SKM-1 (cell line): ENCODE measurements around the gene ARHGEF38.
A peak's percentile ranks its signal among the peaks of the same experiment; 100 is the strongest.

Source experiments
- DNase-seq: peaks from one replicate; lab custom pipeline; 2025; ENCODE audit not compliant: unreplicated experiment; lab: John Stamatoyannopoulos, UW

ARHGEF38 gene, protein sequence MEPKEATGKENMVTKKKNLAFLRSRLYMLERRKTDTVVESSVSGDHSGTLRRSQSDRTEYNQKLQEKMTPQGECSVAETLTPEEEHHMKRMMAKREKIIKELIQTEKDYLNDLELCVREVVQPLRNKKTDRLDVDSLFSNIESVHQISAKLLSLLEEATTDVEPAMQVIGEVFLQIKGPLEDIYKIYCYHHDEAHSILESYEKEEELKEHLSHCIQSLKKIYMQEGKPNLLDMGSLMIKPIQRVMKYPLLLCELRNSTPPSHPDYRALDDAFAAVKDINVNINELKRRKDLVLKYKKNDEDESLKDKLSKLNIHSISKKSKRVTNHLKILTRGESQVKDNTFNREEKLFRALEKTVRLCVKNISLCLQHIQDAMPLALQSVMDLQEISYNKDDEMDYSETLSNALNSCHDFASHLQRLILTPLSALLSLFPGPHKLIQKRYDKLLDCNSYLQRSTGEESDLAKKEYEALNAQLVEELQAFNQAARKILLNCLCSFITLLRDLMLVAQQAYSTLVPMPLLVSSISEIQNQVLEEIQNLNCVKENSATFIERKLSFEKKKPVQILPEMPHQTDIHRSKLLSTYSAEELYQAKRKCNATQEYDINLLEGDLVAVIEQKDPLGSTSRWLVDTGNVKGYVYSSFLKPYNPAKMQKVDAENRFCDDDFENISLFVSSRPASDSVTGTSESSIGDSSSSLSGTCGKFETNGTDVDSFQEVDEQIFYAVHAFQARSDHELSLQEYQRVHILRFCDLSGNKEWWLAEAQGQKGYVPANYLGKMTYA

DNA sequence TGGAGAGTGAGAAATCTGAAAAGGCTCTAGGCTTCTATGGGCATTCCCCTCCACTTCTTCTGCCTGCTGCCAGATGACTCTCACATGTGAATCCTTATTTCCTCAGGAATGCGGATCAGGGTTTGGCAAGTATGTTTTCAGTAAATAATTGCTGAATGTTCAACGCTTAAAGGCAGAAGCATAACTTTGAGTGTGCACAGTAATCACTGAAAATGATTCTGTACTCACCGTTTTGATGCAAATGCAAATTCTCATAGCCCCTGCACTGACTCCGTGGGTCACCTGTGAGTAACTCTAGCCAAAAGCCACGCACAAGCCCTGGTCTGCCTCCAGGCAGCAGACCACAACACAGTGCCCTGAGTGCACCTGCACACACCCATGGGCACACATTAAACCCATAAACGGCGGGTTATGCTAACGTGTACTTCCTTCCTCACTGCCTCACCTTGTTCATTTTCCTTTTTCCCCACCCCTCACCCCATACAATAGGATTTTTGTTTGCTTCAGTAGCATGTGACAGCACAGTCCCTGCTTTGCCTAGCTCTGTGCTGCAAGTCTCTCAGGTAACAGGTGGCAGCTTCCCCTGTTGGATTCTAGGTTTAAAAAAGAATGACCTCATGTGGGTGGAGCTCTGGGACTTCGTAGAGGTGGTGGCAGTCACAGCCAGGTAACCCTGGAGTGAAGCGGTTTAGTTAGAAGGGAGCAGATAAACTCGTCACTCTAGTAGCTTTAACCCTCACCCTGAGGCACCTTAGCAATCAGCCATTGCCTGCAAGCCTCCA is at the start of gene ARHGEF38:
Gene ARHGEF38, plus strand, starts transcription at position 656 of the 782 bp plus-strand sequence. CDS start 146 bp downstream, outside the sequence.
- DNase-seq = no peak

DNA sequence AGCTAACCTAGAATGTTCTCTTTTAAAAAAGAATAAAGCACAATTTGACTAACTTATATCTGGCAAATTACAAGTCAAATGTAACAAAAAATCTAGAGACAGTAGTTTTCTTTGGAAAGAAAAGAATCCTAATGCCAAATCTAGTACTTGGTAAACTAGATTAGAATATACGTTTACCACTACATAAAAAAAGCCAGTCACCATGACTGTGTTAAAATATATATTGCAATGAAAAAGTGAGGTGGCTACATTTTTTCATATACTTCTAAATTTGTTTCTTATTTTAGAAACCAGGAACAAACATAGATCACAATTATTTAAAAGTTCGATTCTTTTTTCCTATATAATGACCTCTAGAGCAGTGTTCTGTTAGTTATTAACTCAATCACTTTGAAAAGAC is 48.9 kb upstream of the ARHGEF38 start:
- no peak for DNase-seq

DNA sequence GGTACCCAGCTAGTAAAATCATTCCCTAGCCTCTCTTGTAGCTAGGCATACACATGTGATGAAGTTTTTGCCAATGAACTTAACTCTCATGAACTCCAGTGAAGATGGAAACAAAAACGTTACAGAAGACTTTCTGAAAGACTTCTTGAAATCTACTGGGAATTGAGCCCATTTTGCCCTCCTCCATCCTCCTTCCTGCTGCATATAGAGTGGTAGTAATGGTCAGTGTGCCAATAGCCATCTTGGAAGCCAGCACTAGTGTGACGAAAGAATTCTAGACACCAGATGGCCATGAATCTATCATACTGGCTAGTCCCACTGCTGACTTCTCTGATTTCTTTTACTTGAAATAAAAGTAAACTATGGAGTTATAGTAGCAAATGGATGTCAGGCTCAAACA is 47.7 kb upstream of the ARHGEF38 start:
- DNase-seq = no peak

DNA sequence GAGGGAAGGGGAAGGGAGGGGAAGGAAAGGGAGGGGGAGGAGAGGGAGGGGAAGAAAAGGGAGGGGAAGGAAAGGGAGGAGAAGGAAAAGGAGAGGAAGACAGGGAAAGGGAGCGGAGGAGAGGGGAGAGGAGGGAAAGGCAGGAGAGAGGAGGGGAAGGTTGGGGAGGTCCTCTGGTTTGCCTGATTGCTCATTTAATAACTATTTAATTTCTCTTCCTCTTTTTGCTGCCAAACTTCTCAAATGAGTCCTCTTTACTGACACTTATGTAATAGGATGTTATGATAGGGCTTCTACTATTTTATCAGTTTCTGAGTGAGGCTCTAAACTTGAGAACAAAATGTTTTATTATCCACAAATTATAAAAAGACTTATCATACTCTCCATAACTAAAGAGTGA is 43.1 kb upstream of the ARHGEF38 start:
- DNase-seq = no peak

DNA sequence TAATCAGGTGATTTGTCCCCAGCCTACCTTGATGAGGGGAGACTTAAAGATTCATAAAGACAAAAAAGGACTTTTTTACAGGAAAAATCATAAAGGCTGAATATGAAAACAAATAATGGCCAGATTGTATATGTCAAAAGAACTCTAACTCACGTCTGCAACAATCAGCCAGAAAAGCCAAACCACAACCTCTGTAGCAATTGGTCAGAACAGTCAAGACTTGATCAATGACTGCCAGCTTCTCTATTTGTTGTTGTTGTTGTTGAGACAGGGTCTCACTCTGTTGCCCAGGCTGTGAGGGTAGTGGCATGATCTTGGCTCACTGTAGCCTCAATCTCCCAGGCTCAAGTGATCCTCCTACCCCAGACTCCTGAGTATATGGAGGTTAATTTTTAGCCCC is 42.7 kb upstream of the ARHGEF38 start:
- DNase-seq = no peak

DNA sequence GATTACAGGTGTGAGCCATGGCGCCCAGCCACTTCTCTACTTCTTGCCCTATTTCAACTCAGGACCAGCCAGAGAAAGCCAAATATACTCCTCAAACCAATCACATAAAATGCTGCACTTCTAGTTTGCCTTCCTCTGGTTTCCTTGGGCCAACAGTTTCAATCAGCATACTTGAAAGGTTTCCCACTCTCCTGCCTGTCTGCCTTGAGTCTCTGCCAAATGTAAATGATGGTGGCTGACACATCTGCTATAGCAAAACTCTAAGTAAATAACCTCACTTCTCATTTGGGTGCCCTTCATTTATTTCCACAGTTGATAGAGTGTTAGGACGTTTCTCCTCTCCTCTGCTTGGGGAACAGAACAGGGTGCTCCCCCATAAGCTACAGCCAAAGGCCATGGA is 42.2 kb upstream of the ARHGEF38 start:
- no peak for DNase-seq

DNA sequence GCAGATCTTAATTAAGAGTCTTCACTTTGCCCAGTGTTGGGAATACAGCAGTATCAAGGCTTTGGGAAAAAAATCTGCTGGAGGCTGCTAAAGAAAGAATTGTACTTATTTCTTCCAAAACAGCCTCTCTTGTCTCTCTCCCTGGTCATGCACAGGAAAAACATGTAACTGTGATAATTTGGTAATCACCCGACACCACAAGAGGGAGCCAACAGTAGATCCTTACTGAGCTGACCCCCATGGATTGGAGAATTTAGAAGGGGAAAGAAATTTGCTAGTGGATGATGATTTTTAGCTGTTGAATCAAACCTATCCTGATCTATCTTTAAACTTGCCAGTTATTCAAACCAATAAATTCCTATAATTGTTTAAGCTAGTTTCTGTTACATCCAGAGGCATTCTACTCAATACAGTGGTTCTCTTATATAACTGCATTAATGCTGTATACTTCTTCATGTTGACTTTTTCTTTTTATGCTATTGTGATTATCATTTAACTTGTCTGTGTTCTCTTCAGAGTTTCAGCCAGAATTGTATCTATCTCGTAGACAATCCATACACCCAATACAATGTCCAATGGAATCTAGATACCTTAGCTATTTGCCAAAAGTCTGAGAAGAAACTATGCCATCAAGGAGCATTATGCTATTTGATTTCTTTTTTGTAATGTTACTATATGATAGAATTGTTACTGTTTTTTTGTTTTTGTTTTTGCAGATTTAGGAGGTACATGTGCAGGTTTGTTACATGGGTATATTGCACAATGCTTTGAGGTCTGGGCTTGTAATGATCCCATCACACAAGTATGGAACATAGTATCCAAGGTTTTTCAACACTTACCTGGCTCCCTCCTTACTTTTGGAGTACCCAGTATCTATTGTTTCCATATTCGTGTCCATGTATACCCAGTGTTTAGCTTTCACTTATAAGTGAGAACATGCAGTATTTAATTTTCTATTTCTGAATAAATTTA is 31.3 kb upstream of the ARHGEF38 start:
- DNase-seq = peak; percentile 50

DNA sequence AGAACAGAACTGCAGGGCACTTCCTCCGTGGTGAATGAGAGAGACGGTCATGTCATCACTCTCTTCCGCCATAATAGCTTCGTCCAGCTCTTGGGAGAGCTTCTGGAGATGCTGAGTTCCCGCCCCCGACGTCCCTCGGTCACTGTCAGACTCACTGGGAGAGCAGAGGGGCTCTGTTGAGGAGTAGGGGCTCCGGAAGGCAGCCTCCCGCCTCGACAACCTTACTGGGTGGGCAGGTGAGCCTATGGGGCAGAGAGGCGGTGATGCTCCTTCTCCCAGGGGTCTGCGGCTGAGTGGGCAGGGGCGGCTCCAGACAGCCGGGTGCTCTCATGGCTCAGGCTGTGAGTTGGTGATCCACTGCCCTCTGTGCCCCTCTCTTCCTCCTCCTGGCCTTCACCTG is 25.8 kb upstream of the ARHGEF38 start:
- no peak for DNase-seq

DNA sequence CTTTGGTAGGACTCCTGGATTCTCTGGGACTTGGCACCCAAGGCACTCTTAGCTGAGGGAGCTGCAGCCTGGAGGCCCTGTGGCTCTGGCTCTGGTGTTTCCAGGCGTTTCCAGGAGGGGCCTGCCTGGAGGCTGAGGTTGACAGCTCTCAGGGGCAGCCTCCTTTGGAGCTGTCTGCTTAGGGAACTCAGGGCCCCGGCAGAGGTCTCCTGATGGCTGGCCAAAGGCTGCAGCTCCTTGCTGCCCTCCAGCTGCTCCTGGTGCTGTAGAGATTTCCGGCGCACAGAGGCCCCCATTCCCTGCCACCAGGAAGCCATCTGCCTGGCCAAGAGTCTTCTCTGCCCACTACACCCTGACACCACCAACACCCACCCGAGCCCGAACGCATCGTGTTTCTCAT is 25.3 kb upstream of the ARHGEF38 start:
- DNase-seq = no peak

DNA sequence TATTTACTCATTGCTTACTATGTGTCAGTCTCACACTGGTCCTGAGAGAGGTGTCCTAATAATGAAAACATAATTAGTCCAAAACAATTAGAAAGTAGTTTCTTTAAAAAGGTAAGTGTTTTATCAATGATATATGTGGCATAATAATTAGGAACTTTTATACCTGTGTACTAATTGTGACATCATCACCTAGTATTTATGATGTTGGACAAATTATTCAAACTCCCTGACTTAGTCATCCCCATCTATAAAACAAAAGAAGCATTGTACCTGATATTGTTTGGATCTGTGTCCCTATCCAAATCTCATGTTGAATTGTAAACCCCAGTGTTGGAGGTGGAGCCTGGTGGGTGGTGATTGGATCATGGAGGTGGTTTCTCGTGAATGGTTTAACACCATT is 15.8 kb upstream of the ARHGEF38 start:
- DNase-seq = no peak

DNA sequence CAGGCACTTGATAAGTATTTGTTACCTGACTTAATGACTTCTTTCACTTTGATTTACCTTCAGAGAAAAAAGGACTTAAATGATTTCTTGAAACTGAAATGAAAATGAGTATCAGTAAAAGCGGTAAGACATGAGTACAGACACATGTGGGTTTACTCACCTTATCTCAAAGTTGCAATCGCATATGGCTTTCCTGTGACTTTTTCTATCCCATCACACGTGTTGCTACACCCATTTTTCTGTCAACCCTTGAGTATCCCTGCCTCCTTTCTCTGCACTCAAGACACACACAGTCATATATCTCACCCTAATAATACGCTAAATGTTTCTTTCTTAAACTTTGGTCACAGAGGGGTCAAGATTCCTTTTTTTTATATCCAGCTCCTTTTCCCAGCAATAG is 11.0 kb upstream of the ARHGEF38 start:
- no peak for DNase-seq

DNA sequence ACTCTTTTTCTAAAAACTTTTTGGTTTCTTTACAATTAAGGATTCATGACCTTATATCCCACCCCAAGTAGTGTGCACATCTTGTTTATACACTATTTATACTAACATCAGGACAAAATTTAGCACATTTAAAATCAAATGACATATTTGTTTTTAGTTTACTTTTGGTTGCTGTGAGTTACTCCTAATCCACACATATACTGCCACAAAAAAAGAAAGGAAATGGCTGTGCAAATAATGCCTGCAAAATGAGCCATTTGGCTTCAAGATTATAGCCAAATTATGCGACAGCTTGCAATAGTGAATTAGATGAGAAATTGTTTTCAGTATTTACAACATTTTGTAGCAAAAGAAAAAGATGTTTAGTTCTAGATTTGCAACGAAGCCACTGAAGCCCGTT is 10.4 kb upstream of the ARHGEF38 start:
- no peak for DNase-seq

DNA sequence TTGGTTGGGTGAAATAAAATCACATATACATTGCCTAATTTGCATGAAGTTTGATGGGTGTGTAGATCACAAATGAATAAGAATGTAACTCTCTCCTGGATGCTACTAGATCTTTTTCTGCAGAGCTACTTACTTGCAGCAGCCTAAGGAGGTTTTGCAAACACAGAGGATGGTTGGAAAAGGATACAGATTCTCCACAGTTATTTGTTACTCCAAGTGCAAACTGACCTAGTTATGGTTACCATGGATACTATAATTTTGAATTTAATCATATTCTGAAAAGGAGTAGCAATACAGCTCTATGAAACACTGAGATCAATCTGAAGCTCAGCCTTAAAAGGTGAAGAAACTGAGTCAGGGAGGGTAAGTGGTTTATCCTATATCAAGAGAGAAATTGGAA is 9.1 kb upstream of the ARHGEF38 start:
- no peak for DNase-seq

DNA sequence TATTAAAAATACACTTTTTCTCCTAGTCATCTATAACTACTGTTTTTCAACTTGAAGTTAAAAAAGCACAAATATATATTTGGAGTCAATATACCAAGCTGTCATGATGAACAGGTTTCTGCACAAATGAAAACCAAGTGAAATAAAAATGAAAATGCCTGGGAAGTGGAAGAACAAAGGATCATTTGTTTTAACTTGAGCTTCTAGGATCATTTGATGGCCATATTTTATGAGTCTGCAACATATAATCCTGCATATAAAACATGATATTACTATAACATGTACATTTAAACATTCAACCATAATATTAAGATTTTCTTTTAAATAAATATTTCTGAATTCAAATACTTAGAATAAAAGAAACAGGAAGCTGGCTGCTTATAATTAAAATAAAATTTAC is 8.5 kb upstream of the ARHGEF38 start:
- DNase-seq = no peak

DNA sequence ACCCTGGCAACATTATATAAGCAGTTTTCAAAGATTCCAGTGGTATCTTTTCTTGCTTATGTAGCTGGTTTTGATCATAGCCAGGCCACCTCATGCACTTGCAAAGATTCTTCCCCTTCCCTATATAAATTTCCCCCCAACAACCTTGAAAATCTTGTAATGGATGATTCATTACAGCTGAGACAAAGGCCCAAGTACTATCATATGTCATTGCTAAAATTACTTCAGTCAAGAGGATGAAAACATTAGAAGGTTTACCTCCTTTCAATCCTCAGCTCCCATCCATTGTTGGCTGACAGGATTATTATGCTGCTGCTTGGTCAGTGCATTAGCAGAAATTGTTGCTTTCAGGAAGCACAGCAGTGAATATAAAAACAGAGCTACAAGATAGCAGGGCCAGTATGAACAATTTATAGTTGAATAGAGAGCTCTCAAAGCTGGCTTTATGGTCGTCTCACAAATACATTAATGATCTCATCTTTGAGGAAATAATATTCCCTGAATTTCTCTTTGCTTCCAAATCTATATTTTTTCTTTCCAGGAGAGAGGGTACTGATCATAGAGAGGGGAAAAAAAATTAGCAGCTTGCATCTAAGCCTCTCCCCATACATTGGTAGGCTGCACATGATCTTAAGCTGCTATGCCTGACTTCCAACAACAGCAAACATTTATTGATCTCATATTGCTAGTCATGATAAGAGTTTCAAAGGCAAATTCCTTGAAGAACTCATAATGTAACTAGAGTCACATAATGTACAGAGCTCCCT is 7.7 kb upstream of the ARHGEF38 start:
- DNase-seq = no peak

DNA sequence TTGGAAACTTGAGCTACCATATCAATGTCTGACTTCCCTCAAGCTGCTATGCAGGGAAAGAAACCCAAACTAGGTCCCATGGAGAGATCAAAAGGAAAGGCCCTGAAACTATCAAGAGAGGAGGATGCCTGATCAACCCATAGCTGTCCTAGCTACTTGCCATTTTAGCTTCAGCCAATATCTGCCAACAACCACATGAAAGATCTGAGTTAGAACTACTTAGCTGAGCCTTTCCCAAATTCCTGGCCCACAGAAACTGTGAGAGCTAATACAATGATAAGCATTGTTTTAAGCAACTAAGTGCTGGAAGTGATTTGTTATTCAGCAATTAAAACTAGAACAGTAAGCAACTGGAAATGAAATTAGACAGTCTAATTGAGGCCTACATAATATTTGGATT is 6.3 kb upstream of the ARHGEF38 start:
- DNase-seq = no peak

DNA sequence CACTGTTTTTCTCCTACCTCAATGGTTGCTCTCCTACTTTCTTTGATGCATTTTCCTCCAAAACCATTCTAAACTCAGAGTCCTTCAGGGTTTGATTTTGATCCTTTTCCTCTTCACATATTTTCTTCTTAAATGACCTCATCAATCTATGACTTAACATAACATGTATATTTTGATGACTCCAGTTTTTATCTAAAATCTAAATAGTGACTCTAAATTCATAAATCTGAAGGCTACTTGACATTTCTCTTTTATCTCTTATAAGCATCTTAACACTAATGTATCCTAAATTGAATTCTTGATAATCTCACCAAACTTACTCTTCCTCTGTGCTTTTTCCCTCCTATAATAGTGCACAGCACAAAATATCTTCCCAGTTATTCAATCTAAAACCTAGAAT is 4.7 kb upstream of the ARHGEF38 start:
- DNase-seq = no peak

DNA sequence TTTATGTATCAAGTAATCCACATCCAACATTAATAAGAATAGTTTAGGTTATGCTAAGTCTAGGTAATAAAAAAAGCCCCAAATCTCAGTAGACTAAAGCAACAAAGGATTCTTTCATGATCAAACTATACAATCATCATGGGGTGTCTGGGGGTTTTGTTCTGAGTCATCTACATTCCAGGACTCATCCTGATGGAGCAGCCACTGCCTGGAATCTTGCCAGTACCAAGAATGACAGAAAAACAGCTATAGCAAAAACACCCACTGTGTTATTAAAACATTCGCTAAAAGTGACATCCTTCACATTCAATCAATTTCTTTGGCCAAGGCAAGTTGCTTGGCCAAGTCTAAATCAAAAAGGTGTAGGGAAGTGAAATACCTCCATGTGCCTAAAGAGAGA is 3.9 kb upstream of the ARHGEF38 start:
- DNase-seq = no peak

DNA sequence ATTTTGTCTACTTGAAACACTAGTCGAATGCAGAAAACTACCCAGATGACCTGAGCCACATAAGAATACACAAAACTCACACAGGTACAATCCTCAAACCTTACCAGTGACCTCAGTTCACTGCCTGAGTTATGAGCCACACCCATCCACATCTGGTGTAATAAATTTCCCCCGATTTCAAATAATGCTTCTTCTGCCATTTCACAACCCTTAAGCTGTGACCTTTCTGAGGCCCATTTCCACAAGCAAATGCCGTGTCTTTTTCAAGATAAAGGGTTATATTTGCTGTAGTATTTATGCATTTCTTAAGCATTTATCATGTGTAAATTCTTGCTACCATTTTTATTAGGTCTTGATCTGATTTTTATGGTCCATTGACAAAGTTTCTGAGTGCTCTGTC is 1.8 kb upstream of the ARHGEF38 start:
- no peak for DNase-seq

DNA sequence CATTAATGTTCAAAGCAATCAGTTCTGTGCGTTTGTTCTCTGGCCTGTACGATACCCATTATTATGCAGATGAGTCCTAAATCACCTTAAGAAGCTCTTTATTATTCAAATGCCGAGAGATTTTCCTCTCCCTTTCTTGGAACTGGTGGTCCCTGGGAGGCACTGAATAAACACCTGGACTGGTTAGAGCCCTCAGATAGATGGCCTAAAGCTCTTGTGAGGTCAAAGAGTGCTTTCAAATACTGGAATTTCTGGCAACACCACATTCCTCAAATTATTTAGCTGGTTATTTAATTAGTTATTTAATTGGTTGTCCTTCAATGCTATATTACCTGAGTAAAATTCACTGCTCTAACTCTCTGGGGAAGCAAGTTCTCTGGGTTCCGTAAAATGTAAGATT is 3.0 kb downstream of the ARHGEF38 start:
- no peak for DNase-seq
